GM21381 (cell line): ENCODE measurements around the gene IGFBPL1.
A peak's percentile ranks its signal among the peaks of the same experiment; 100 is the strongest.

Experiments
- ATAC-seq: cut with Tn5 transposase; IDR thresholded peaks from one replicate; pipeline ENCODE4 v1.9.1; 2021; ENCODE audit warnings: mild to moderate bottlenecking, moderate library complexity; ENCODE audit not compliant: unreplicated experiment

IGFBPL1 gene

GRCh38 chr9:38423973-38424843, at the start of gene IGFBPL1:
Gene IGFBPL1 (minus strand): TSS chr9:38424454. CDS start chr9:38424424, 30 bp downstream.
- ATAC-seq, result peak; percentile 73

- ATAC-seq, result peak; percentile 71
Observed at GRCh38 chr9:38472583-38473249, 48.5 kb upstream of the IGFBPL1 start.

- no peak for ATAC-seq
Observed at GRCh38 chr9:38467404-38467803, 43.1 kb upstream of the IGFBPL1 start.

GRCh38 chr9:38453835-38454234, 29.6 kb upstream of the IGFBPL1 start:
- ATAC-seq, result no peak

GRCh38 chr9:38451162-38451561, 26.9 kb upstream of the IGFBPL1 start:
- no peak for ATAC-seq

- no peak for ATAC-seq
Observed at GRCh38 chr9:38447703-38448102, 23.4 kb upstream of the IGFBPL1 start.

- ATAC-seq, result peak; percentile 96
Observed at GRCh38 chr9:38445154-38446043, 21.1 kb upstream of the IGFBPL1 start.

GRCh38 chr9:38443597-38443996, 19.3 kb upstream of the IGFBPL1 start:
- ATAC-seq, result no peak

GRCh38 chr9:38443181-38443580, 18.9 kb upstream of the IGFBPL1 start:
- no peak for ATAC-seq

- no peak for ATAC-seq
Observed at GRCh38 chr9:38442473-38443096, 18.3 kb upstream of the IGFBPL1 start.

GRCh38 chr9:38441347-38442085, 17.3 kb upstream of the IGFBPL1 start:
- no peak for ATAC-seq

GRCh38 chr9:38440516-38440915, 16.3 kb upstream of the IGFBPL1 start:
- ATAC-seq, result no peak

- no peak for ATAC-seq
Observed at GRCh38 chr9:38439916-38440301, 15.7 kb upstream of the IGFBPL1 start.

GRCh38 chr9:38439291-38439915, 15.1 kb upstream of the IGFBPL1 start:
- ATAC-seq, result no peak

GRCh38 chr9:38437193-38437823, 13.1 kb upstream of the IGFBPL1 start:
- ATAC-seq, result peak; percentile 54

- no peak for ATAC-seq
Observed at GRCh38 chr9:38436708-38437107, 12.5 kb upstream of the IGFBPL1 start.

- no peak for ATAC-seq
Observed at GRCh38 chr9:38435521-38435920, 11.3 kb upstream of the IGFBPL1 start.

GRCh38 chr9:38434853-38435252, 10.6 kb upstream of the IGFBPL1 start:
- no peak for ATAC-seq

GRCh38 chr9:38434365-38434764, 10.1 kb upstream of the IGFBPL1 start:
- no peak for ATAC-seq
